Measurements from ENCODE around the gene COL11A1.
"Not testable (repeated sequence)": the region's sequence is repeated elsewhere in the genome, so short reads cannot be mapped to it uniquely, and the experiment has no call there.

The COL11A1 gene

DNA sequence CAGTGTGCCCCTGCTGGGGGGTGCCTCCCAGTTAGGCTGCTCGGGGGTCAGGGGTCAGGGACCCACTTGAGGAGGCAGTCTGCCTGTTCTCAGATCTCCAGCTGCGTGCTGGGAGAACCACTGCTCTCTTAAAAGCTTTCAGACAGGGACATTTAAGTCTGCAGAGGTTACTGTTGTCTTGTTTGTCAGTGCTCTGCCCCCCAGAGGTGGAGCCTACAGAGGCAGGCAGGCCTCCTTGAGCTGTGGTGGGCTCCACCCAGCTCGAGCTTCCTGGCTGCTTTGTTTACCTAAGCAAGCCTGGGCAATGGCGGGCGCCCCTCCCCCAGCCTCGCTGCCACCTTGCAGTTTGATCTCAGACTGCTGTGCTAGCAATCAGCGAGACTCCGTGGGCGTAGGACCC, 175.0 kb downstream of the COL11A1 start:
- in situ Hi-C loops (cut with MboI; ENCODE audit: low sequenced_read_pairs), result not testable (repeated sequence)

DNA sequence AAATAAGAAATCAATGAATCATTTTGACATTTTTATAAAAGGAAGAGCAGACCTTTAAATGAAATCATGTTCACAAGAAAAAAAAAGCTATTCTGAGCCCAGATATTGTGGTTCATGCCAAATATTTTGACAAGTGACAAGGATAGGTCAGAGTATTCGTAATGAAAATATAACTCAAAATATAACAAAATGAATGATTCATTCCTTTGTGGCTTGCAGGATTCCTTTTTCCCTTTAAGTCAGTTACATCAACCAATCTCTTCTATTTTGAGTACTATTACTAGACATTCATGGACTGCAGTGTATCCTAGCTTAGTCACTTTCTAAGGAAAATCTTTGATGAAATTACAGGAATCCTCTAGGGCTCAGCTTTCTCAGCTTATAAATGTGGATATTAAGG, 188.7 kb downstream of the COL11A1 start:
- in situ Hi-C loops (cut with MboI; ENCODE audit: low sequenced_read_pairs), result no loop called here

DNA sequence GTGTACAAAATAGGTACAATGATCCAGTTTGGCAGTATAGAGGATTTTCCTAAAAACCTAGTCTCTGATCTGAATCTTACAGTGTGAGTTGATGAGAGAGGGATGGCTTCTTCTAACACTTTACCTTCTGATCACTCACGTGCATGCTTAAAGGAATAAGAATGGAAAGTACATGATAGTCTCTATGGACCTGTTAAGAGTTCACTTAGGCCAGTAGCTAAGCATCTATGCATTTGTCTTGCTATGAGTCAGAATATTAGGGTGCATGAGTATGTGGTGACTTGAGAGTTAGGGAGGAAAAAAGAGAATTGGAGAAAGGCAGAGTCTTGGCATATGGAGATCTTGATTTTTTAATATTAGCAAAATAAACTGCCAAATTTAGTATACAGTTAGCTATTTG, 206.3 kb downstream of the COL11A1 start:
- in situ Hi-C loops (cut with MboI; ENCODE audit: low sequenced_read_pairs), result no loop called here

DNA sequence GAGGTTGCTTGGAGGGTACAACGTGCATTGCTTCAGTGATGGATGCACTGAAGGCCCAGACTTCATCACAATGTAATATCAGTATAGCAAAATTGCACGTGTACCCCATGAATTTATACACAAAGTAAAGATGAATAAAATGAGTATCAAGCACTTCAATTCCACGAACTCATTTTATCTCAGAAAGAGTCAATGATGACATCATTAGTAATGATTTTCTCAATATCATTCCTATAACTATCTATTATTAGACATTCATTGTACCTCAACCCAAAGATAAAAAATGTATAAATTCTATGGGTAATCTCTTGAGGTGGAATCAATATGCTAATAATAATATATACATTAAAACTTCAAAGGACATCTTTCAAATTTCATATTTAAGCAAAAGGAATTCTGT, 208.4 kb downstream of the COL11A1 start:
- in situ Hi-C loops (cut with MboI; ENCODE audit: low sequenced_read_pairs), result no loop called here

DNA sequence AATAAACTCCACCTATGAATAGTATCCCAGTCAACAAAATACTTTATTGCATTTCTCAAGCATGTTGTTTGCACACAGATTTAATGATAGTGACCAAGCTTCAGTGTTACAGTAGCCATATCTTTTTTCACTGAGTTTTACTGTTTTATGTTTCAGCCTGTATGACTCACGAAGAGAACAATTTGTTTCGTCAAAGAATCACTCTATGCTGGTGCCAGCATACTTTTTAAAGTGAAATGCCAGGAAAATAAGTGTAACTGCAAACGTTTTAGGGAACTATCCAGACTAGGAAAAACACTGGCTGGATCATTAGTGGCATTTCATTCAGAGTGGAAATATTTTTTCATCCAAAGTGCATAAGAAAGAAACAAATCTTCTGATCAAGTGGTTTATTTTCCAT, 210.8 kb downstream of the COL11A1 start:
- in situ Hi-C loops (cut with MboI; ENCODE audit: low sequenced_read_pairs), result no loop called here

DNA sequence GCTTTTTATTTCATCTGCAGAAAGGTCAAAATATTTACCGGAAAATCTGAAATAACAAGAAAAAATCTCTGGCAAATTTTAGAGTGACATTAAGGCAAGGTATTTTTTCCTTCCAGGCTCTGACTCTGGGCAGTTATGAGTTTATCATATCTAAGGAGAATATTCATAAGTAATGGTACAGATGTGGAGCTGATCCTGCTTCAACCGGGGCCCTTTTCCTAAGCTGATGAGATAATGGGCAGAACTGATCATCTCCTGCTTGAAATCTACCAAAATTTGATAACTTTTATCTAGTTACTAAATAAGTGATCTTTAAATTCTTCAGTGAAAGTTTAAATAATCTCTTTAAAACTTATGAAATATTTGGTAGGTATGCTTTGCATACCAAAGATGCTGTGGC, 211.6 kb downstream of the COL11A1 start:
- in situ Hi-C loops (cut with MboI; ENCODE audit: low sequenced_read_pairs), result no loop called here

DNA sequence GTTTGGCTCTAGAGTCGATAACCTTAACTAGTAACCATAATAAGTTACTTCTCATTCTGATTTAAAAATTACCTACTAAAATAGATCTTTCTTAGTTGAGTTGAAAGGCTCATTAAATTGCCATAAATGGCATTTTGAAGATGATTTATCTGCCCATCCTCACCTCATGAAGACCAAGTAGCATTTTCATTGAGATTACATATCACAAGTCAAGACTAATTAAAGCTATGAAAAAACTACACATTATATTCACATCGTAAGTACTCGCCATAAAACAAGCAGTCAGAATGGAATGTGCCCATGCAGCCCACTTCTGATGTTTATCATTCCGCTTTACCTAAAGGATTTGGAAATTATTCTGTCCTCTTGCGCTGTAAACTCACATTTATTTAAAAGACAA, 212.0 kb downstream of the COL11A1 start:
- in situ Hi-C loops (cut with MboI; ENCODE audit: low sequenced_read_pairs), result no loop called here

DNA sequence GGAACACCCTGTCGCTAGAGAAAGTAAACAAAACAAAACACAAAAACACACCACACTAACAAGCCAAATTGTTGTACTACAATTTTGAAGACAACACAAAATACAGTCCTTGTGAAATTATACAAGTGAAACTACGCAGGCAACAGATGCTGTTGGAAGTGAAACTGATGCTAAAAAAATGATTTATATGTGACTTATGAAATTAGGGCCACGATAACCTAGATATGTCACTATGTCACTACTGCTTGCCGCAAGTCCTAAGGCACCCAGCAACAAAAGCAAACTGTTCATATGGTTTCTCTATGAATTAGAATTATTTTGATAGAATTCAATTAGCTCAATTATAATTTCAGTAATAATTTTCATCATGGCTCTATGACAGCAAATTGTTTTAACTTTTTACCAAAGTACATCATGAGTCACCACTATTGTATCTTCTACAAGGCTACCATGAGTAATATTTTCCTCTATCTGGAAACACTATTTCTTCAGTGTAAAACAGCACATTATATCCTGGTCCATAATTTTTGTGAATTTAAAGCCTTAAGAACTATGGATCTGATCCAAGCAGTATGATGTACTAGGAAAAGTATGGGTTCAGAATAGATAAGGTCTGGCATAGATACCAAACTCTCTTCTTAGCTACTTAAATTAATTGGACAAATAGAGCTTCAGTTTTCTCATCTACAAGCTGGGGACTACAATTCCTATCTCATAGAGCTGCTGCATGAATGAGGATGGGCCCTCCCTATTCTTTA, 216.3 kb downstream of the COL11A1 start:
- in situ Hi-C loops (cut with MboI; ENCODE audit: low sequenced_read_pairs), result no loop called here

DNA sequence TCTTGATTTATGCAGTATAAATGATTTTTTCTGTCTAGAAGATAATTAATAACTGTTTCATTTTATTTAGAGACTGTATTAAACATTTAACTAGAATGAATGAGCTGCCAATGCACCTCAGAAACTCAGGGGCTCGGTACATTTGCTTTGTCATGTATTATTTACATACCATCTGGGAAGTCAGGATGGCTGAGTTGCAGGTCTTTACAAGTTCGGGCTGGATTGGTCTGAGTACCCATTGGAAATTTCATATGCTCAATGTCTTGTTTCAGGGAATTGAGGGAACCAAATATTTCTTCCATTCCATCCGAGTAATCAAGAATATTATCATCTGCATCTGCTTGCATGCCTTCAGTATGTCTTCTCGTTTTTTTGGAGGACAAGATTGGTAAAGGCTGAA, 221.7 kb downstream of the COL11A1 start:
- in situ Hi-C loops (cut with MboI; ENCODE audit: low sequenced_read_pairs), result no loop called here

DNA sequence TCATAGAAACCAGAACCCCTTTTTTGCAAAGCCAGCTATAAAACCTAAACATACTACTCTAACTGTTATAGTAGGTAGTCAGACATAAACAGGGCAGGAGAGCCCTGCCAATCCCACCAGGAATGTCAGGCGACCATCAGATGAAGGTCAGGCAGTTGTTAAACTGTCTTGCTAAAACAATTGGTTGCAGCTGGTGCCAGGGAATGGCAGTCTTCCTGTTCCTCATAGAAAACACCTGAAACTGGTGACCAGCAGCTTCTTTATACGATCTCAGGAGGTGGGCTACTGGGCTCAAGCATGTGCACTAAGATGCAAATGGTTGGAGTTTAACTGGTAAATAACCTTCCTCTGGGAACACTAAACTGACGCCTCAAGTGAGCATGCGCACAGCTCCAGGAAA, 224.1 kb downstream of the COL11A1 start:
- in situ Hi-C loops (cut with MboI; ENCODE audit: low sequenced_read_pairs), result no loop called here

DNA sequence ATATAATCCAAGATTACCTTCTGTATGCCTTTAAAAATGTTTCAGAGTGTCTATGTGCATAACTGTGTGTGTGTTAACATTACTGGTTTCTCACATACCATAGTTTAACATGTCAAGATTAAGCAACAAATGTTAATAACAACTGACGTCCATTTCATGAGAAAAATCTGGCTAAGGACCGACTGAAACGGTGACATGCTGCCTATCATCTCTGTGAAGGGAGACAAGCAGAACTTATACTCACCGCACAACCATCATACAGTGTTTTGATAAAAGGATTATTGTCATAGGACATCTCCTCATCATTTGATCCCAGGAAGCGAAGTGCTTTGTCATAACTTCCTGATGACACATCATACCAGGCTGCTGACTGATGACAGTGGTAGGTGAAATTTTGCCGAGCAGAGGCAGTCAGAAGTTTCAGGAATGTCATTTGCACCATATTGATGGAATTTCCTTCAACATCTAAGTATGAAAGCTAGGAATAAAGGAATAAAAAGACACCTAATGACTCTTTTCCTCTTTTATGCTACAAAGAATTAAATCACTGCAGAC, 228.8 kb downstream of the COL11A1 start:
- in situ Hi-C loops (cut with MboI; ENCODE audit: low sequenced_read_pairs), result no loop called here

DNA sequence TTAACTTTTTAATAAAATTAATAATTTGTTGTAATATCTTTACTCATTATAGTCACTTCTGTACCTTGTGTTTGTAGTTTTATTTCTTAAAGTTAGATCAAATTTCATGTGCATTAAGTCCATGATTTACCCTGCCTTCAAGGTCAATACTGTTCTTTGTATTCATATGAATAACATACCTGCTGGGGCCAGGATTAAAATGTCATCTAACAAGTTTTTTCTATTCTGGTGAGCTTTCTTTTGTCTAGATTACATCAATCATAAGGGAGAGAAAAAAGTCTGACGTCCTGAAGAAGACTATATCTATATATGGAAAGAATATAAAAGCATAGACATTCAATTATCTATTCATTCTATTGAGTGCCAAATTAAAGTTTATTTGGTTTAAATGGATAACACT, 232.6 kb downstream of the COL11A1 start:
- in situ Hi-C loops (cut with MboI; ENCODE audit: low sequenced_read_pairs), result no loop called here

DNA sequence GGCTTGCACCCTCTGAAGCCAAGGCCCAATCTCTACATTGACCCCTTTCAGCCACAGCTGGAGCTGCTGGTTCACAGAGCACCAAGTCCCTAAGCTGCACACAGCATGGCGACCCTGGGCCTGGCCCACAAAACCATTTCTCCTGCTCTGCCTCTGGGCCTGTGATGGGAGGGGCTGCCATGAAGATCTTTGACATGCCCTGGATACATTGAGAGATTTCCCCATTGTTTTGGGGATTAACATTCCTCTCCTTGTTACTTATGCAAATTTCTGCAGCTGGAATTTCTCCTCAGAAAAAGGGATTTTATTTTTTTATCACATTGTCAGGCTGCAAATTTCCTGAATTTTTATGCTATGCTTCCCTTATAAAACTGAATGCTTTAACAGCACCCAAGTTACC, 235.8 kb downstream of the COL11A1 start:
- in situ Hi-C loops (cut with MboI; ENCODE audit: low sequenced_read_pairs), result no loop called here

DNA sequence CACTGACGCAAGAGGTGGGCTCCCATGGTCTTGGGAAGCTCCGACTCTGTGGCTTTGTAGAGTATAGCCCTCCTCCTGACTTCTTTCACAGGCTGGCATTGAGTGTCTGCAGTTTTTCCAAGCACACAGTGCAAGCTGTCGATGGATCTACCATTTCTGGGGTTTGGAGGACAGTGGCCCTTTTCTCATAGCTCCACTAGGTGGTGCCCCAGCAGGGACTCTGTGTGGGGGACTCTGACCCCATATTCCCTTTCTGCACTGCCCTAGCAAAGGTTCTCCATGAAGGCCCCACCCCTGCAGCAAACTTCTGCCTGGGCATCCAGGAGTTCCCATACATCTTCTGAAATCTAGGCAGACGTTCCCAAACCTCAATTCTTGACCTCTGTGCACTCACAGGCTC, 236.2 kb downstream of the COL11A1 start:
- in situ Hi-C loops (cut with MboI; ENCODE audit: low sequenced_read_pairs), result no loop called here

DNA sequence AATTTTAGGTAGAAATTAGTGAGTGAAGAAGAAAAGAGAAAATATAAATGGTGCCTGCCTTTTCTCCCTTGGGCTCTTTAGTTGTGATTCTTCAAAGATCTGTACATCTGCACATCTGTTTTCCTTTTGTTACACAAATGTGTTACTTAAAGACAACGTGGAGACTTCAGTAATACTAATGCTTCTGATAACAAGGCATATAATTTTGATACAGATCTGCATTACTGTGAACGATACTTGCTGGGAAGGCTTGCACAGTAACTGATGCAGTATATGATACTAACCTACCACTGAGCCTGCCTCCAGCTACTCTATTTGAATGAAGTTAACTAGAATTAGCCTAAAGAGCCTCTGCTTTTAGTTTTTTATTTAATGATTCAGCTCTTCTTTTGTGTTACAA, 244.6 kb downstream of the COL11A1 start:
- in situ Hi-C loops (cut with MboI; ENCODE audit: low sequenced_read_pairs), result no loop called here

DNA sequence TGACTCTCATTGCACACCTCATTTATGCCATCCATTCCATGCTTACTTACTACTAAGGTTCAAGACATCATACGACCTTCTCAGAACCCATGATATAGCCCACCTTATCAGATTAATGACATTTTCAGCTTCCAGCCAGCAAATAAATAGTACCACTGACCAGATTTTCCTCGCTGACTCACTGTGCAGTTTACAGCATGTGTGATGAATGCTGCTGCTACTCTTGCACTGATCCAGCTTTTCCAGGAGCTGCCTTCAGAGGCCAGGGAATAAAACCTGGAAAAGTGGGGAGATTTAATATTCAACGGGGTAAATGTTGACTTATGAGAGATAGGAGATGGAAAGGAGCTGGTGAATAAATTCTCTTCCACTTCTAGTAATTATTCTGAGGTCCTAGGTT, 247.1 kb downstream of the COL11A1 start:
- in situ Hi-C loops (cut with MboI; ENCODE audit: low sequenced_read_pairs), result no loop called here

DNA sequence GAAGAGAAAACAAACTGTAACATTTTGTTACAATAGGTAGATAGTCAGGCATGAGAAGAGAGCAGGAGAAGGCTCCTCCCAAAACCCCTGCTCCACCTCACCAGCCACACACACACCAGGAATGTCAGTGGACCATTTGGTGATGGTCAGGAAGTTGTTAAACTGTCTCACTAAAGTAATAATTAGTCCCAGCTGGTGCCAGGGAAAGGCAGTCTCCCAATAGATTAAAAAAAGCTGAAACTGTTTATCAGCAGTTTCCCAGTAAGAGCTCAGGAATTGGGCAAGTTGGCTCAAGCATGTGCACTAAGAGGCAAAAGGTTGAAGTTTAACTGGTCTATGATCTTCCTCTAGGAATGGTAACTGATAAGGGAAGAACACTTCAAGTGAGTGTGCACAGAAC, 249.6 kb downstream of the COL11A1 start:
- in situ Hi-C loops (cut with MboI; ENCODE audit: low sequenced_read_pairs), result no loop called here

DNA sequence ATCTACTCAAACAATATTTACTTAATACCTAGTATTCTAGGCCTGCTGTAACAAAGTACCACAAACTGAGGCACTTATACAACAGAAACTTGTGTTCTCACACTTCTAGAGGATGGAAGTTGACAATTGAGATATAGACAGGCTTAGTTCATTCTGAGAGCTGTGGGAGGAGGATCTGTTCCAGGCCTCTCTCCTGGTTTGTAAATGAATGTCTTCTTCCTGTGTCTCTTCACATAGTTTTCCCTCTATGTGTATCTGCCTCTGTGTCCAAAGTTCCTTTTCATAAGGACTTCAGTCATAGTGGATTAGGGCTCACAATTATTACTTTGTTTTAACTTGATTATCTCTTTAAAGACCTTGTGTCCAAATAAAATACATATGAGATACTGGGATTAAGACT, 251.1 kb downstream of the COL11A1 start:
- in situ Hi-C loops (cut with MboI; ENCODE audit: low sequenced_read_pairs), result no loop called here

DNA sequence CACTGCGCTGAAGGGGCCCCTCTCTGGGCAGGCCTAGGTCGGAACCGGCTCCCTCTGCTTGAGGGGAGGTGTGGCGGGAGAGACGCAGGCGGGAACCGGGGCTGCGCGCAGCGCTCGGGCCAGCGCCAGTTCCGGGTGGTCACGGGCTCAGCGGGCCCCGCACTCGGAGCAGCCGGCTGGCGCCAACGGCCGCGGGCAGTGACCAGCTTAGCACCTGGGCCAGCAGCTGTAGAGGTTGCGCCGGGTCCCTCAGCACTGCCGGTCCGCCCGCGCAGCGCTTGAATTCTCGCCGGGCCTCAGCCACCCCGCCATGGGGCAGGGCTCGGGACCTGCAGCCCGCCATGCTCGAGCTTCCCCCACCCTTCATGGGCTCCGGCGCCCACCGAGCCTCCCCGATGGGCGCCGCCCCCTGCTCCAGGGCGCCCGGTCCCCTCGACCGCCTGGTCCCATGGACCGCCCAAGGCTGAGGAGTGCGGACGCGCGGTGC, 254.6 kb downstream of the COL11A1 start:
- in situ Hi-C loops (cut with MboI; ENCODE audit: low sequenced_read_pairs), result no loop called here

DNA sequence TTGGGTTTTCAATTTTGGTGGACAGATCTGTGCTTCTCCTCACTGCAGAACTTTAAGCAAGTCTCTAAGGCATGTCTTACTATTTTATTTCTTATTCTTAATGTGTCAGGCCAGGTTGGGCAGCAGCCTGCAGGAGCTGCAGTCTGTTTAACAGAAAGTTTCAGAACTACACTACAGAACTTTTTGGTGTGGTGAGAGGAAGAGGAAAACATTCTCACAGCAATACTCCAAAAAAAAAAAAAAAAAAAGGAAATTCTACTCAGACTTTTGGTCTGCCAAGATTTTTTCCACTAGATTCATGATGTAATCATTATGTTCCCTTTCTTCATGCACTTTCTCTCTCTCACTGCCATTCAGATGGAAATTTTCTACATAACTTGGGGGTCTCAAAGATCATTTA, 255.2 kb downstream of the COL11A1 start:
- in situ Hi-C loops (cut with MboI; ENCODE audit: low sequenced_read_pairs), result no loop called here

DNA sequence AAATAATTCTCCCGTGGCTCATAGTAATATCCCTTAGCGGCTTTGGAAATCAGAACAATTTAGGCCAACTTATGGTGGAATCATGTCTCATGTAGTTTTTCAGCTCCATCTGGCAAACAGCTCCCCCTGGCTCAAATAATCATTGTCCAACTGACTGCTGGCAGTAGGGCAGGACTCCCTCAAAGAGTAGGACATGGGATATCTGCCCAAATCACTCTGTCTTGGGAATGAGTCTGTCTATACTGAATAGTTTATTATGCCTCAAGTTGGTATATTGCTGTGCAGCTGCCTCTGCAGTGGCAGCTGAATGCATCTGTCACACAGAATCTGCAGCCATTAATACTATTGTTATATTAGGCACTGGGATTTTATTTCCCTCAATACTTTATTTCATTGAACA, 255.7 kb downstream of the COL11A1 start:
- in situ Hi-C loops (cut with MboI; ENCODE audit: low sequenced_read_pairs), result no loop called here

DNA sequence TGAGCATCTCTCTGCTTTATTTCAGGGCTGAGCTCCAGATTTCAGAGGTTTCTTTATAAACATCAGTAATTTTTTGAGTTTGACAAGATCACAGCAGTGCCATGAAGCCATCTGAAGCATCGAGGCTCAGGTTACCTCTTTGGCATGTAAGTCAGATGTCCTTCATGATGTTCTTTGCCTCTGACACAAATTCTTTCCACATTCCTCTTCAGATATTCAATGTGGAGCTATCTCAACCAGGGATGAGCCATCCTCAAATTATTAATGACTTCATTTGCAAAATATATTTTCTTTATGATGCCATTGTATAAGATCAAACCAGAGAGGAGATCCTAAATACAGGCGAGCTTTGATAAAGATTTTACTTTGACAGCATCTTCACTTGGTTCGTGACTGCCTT, 256.7 kb downstream of the COL11A1 start:
- in situ Hi-C loops (cut with MboI; ENCODE audit: low sequenced_read_pairs), result no loop called here

DNA sequence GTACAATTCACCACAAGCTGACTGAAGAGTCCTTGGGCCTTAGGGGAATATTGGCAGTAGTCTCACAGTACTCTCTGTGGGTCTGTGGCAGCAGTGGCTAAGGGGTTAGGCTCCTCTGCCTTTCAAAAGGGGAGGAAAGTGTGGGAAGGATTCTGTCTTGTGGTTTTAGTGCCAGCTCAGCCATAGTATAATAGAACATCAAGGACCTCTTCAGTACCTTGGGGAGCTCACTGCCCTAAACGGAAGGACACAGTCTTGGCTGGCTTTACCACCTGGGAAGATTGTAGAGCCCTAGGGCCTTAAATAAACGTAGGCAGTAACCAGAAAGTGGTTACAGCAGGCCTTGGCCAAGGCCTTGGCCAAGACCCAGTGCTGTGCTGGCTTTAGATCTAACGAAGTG, 265.7 kb downstream of the COL11A1 start:
- in situ Hi-C loops (cut with MboI; ENCODE audit: low sequenced_read_pairs), result no loop called here

Measured in HL-60/S4 treated with retinoic acid at 250 ng/mL for 4 days and 3 days (cell line).